Measurements from ENCODE around the gene AIDA.

- no peak for TF ChIP-seq EZH2 (IDR thresholded peaks at IDR 0.05; ENCODE audit: low read length, missing control alignments)
- TF ChIP-seq, protein P1, sequence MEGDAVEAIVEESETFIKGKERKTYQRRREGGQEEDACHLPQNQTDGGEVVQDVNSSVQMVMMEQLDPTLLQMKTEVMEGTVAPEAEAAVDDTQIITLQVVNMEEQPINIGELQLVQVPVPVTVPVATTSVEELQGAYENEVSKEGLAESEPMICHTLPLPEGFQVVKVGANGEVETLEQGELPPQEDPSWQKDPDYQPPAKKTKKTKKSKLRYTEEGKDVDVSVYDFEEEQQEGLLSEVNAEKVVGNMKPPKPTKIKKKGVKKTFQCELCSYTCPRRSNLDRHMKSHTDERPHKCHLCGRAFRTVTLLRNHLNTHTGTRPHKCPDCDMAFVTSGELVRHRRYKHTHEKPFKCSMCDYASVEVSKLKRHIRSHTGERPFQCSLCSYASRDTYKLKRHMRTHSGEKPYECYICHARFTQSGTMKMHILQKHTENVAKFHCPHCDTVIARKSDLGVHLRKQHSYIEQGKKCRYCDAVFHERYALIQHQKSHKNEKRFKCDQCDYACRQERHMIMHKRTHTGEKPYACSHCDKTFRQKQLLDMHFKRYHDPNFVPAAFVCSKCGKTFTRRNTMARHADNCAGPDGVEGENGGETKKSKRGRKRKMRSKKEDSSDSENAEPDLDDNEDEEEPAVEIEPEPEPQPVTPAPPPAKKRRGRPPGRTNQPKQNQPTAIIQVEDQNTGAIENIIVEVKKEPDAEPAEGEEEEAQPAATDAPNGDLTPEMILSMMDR (conservative IDR thresholded peaks at IDR 0.05 in 1 of 2, IDR thresholded peaks at IDR 0.05 in 1 of 2; ENCODE audit: low read depth in 1 of 2, low read length in 2 of 2), result no peak
Measured at GRCh38 chr1:222694927-222695326, 17.4 kb downstream of the AIDA start.

Measured in fibroblast of lung (primary cell).